Retinal pigment epithelial cell (primary cell): ENCODE data around the gene SYNDIG1.

Experiments
- DNase-seq: peaks from one replicate; pipeline ENCODE4 v3.0.0-alpha.2; 2010; ENCODE audit warnings: low read depth
- H3K4me3 ChIP-seq: 2 replicates; pipeline ENCODE4 v1.5.1; 2011; ENCODE audit warnings: mild to moderate bottlenecking, low read length, control low read depth, moderate library complexity
- TF ChIP-seq, protein P1 (sequence below): conservative IDR thresholded peaks from 2 replicates; pipeline ENCODE4 v1.5.1; 2011; ENCODE audit warnings: low read depth, low read length, control low read depth, inconsistent platforms

SYNDIG1 gene

DNA sequence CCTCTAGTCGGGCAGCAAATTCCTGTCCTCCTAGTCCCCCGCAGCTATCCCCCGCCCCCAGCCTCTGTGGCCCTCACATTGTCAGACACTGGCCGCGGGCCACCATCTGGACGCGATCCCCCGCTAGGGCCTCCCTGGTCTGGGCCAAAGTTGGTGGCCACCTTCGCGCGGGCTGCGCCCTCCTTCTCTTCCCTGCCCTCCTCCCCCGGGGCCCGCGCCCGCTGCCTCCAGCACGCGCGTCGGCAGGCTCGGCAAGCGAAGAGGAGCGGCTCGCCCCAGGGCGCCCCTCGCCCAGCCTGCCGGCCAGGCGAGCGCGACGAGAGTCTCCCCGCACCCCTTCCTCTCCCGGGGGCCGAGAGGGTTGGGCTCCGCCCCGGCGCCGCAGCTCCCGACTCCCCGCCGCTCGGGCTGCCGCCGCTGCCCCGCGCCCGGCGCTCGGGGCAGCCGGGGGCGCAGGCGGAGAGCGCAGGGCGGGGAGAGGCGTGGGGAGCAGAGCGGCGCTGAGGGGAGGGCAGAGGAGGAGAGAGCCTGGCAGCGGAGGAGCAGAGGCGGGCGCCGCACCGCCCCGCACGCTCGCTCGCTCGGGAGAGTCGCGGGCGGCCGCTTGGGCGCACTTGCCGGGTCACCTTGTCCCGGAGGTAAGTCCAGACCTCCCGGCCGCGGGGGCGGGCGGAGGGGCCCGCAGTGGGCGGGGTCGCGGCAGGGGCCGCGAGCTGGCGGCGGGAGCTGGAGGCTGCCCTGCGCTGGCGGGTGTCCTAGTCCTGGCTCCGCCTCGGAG, at the start of gene SYNDIG1:
Gene SYNDIG1, plus strand, starts transcription at position 514 of the 778 bp plus-strand sequence. CDS start 73,469 bp downstream, outside the sequence.
- TF ChIP-seq, protein P1, sequence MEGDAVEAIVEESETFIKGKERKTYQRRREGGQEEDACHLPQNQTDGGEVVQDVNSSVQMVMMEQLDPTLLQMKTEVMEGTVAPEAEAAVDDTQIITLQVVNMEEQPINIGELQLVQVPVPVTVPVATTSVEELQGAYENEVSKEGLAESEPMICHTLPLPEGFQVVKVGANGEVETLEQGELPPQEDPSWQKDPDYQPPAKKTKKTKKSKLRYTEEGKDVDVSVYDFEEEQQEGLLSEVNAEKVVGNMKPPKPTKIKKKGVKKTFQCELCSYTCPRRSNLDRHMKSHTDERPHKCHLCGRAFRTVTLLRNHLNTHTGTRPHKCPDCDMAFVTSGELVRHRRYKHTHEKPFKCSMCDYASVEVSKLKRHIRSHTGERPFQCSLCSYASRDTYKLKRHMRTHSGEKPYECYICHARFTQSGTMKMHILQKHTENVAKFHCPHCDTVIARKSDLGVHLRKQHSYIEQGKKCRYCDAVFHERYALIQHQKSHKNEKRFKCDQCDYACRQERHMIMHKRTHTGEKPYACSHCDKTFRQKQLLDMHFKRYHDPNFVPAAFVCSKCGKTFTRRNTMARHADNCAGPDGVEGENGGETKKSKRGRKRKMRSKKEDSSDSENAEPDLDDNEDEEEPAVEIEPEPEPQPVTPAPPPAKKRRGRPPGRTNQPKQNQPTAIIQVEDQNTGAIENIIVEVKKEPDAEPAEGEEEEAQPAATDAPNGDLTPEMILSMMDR: no peak
- no peak within 1 kb of the TSS for H3K4me3 ChIP-seq
- no peak for DNase-seq

DNA sequence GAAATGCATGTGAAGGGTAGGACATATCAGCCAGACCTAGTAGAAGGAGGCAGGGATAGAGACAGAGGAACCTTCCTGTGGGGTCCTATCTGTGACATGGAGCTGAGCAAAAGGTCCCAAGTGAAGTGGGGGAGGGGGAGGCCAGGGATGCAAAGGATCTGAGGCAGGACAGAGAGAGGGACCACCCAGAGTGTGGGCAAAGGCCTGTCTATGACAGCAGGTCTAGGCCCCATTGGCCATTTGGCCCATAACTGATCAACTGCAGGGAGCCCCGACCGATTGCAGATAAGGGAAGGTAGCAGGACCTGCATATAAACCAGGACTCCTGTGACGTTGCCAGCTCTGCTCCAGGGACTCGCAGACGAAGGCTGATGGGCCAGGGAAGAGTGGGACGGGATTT, 49.6 kb upstream of the SYNDIG1 start:
- no peak for DNase-seq
- no peak overlapping the region for H3K4me3 ChIP-seq
- TF ChIP-seq, protein P1: no peak

DNA sequence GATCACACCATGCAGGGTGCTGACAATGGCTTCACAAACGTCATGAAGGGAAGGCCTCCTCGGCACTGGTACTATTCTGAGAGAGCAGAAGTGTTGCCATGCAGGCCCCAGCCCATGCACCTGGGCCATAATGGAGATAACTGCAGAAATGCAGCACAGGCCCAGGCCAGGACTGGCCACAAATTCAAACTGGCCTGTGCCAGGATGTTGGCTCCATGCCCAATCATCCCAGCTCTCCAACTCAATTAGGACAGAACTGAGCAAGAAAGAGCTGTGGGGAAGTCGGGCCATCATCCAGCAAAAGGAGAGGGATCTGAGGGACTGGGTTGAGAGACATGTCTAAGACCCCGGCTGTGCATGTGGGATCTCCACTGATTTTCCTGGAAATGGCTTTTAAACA, 48.9 kb upstream of the SYNDIG1 start:
- TF ChIP-seq, protein P1: no peak
- no peak overlapping the region for H3K4me3 ChIP-seq
- no peak for DNase-seq

DNA sequence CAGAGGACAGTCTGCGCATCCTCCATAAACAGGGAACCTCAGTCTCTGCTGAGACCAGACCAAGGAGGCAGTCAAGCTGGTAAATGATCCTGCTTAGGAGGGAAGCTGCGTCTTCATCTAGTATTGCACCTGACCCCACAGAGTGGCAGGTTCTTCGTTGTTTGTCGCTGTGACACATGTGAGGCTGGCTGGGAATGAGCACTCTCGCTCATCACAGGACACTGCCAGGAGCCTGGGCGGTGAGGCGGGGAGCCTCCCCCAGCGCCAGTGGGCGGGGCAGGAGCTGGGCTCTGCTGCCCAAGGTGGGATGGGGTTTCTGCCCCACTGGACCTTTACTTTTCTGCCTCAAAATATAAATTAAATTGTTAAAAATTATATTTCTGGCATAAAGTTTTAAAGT, 48.4 kb upstream of the SYNDIG1 start:
- DNase-seq: no peak
- no peak overlapping the region for H3K4me3 ChIP-seq
- TF ChIP-seq, protein P1: no peak

DNA sequence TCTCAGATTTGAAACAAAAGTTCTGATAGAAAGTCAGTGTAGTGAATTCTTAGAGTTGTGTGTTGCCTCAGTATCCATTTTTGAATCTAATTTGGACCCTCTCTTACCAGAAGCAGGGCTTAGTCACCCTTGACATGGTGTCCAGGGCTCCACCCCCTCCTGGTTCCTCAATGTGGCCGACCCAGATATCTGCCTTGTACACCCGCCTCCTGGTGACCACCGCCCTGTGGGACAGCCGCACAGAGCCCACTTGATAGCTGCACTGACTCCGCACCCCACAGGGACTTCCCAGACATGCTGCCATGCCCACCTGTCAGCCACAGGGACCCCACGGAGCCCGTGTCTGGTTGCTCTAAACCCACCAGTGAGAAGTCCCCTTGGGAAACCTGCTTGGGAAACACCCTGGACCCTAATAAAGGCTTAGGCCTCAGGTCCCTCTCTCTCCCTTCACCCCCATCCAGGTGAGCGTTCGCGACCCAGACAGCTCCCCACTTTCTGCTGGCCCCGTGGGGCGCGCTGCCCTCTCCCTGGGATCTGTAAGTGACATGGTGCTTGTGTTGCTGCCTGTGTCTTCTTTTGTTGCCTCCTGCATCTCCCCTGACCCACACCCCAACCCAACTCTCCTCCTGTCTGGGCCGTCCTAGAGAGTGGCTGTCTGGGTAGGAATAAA, 47.2 kb upstream of the SYNDIG1 start:
- no peak overlapping the region for H3K4me3 ChIP-seq
- TF ChIP-seq, protein P1: no peak

DNA sequence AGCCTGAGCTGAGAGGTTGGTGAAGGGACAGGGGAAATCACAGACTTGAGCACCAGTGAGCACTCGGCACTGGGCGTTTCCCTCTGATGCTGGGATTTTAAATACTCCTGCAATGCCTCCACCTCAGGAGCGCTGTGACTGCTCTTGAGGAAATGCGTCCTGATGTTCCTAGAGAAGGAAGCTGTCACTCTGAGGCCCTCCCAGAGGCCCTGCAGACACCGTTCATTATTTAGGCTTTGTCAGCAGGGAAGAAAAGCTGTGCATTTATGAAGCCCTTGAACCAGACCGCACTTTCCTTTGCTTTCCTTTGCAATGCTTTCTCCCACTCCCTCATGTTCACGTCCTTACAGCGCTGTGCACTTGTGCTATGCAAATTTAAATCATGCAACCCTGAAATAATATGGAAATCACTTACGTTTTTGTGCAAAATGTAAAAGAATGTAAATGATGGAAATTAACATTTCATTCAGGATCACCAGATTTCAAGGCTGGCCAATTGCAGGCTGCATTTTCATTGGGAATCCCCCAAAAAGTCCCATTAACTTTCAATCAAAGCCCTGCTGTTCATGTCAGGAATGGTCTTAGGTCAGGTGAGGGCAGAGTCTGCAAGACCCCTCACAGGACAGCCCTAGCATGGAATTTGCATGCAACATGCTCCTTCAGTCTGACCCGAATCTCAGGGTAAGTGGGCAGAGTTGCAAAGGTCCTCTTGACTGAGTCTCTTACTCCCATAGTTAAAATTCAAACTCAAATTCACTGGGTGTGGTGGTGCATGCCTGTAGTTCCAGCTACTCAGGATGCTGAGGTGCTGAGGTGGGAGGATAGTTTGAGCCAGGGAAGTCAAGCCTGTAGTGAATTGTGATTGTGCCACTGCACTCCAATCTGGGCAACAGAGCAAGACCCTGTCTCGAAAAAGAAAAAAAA, 45.8 kb upstream of the SYNDIG1 start:
- no peak overlapping the region for H3K4me3 ChIP-seq
- no peak for DNase-seq
- TF ChIP-seq, protein P1: no peak

More for the DNA sequence above, 47.2 kb upstream of the SYNDIG1 start:
- DNase-seq: no peak
